NB4 (cell line): ENCODE results near the gene BFSP2.
A peak's percentile ranks its signal among the peaks of the same experiment; 100 is the strongest.

Experiments
- CTCF ChIP-seq: IDR thresholded peaks from one replicate; pipeline ENCODE4 v1.5.1; 2012; ENCODE audit warnings: low read depth, low read length
- POLR2A ChIP-seq: IDR thresholded peaks from 2 replicates; pipeline ENCODE4 v1.6.1; 2011; ENCODE audit warnings: mild to moderate bottlenecking; ENCODE audit not compliant: insufficient read length; ENCODE audit errors: extremely low read depth

GRCh38 chr3:133487920-133488540 lies 88.2 kb downstream of the BFSP2 start:
- TF ChIP-seq CTCF (peak; percentile 37), POLR2A (no peak)
